Uterus (tissue), 2 donors: ENCODE data around the gene CTIF.

Source experiments
- CTCF ChIP-seq, 4 experiments: fragments of 200-600 bp in 2 of 4; fragments of 450-650 bp in 2 of 4; sonication (generic) in 2 of 4; IDR thresholded peaks; one replicate each; pipeline ENCODE4 v1.5.1; 2016 to 2019; ENCODE audit warnings: antibody characterized with exemption in 4 of 4, mild to moderate bottlenecking in 2 of 4, moderate library complexity in 1 of 4
- POLR2A ChIP-seq, 2 donors: fragments of 450-650 bp; IDR thresholded peaks; one replicate each; pipeline ENCODE4 v1.6.1; 2016; ENCODE audit warnings: antibody characterized with exemption in 2 of 2, mild to moderate bottlenecking in 1 of 2, moderate library complexity in 1 of 2

GRCh38 chr18:48571639-48572384 is 33.0 kb downstream of the CTIF start:
- TF ChIP-seq CTCF (IDR thresholded peaks at IDR 0.05) = no peak
- TF ChIP-seq POLR2A (IDR thresholded peaks at IDR 0.05) = no peak
